Nephron (organoid): ENCODE results near the gene ARHGEF4.

ENCODE experiments used
- H3K27ac Mint-ChIP-seq, 3 experiments: 2 replicates each; pipeline ENCODE4 v1.8.0; 2020; ENCODE audit warnings: mixed read lengths in 3 of 3, mild to moderate bottlenecking in 2 of 3, moderate library complexity in 1 of 3
- H3K27me3 Mint-ChIP-seq: 2 replicates; pipeline ENCODE4 v1.8.0; 2021; ENCODE audit warnings: low read depth, mild to moderate bottlenecking, moderate library complexity, mixed read lengths
- H3K36me3 Mint-ChIP-seq: 2 replicates; pipeline ENCODE4 v1.8.0; 2020; ENCODE audit warnings: low read depth, mixed read lengths
- H3K4me1 Mint-ChIP-seq: 2 replicates; pipeline ENCODE4 v1.8.0; 2020; ENCODE audit warnings: mixed read lengths
- H3K4me3 Mint-ChIP-seq, 3 experiments: 2 replicates each; pipeline ENCODE4 v1.8.0; 2020; ENCODE audit warnings: mild to moderate bottlenecking in 3 of 3, mixed read lengths in 3 of 3, moderate library complexity in 2 of 3
- H3K9me3 Mint-ChIP-seq: 2 replicates; pipeline ENCODE4 v1.8.0; 2020; ENCODE audit warnings: mixed read lengths
- CTCF ChIP-seq, 3 experiments: fragments of 200-600 bp; sonication (generic); IDR thresholded peaks; one replicate each; pipeline ENCODE4 v1.5.0; 2021; ENCODE audit warnings: antibody characterized with exemption in 3 of 3; ENCODE audit not compliant: unreplicated experiment in 3 of 3

The ARHGEF4 gene

GRCh38 chr2:131041402-131042147 lies 204.9 kb downstream of the ARHGEF4 start:
- H3K27ac Mint-ChIP-seq, result no peak overlapping the region
- no peak overlapping the region for H3K4me3 Mint-ChIP-seq
- no peaks in the 10 kb centered on the region for H3K9me3 Mint-ChIP-seq
- H3K27me3 Mint-ChIP-seq, result no peaks in the 10 kb centered on the region
- H3K36me3 Mint-ChIP-seq, result peaks cover 1% of the 10 kb centered on the region
- no peaks in the 10 kb centered on the region for H3K4me1 Mint-ChIP-seq
- no peak for TF ChIP-seq CTCF (IDR thresholded peaks at IDR 0.05; ENCODE audit: unreplicated experiment in 3 of 3)

GRCh38 chr2:131042148-131042775 lies 205.5 kb downstream of the ARHGEF4 start:
- no peaks in the 10 kb centered on the region for H3K27me3 Mint-ChIP-seq
- H3K36me3 Mint-ChIP-seq, result peaks cover 5% of the 10 kb centered on the region
- TF ChIP-seq CTCF (IDR thresholded peaks at IDR 0.05; ENCODE audit: unreplicated experiment in 3 of 3), result no peak
- H3K9me3 Mint-ChIP-seq, result no peaks in the 10 kb centered on the region
- H3K4me3 Mint-ChIP-seq, result no peak overlapping the region
- no peak overlapping the region for H3K27ac Mint-ChIP-seq
- no peaks in the 10 kb centered on the region for H3K4me1 Mint-ChIP-seq

DNA sequence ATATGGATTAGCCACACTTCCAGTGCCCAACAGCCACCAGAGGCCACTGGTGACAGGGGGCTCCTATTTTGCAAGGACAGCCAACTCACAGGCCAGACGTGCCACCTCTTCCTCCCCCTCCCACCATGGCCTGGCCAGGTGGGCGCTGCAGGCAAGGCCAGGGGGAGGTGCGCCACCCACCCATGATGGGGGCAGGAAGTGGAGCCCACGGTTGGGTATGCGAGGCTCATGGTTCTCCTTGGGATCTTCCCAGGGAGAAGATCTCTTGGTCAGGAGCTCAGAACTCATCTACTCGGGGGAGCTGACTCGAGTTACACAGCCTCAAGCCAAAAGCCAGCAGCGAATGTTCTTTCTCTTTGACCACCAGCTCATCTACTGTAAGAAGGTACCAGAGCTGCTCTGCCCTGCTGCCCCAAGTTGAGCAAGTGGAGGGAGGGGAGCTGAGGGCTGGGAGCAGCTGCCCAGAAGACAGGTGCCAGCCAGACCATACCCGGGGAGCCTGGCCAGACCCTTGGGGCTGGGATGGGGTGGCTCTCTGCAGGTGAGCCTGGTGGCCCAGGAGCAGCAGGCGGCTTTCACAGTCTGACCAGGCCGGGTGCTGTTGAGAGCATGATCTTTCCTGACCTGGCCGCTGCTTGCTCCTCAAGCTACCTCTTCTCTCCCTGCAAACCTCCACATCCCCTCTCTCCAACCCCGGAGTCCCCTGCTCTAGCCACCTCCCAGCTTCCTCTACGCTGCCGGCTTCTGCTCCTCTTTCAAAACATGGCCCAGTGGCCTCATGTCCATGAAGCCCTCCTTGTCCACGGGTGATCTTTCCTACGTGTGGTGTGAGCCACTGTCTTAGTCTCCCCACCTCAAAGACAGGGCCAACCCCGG lies 206.7 kb downstream of the ARHGEF4 start:
- no peak overlapping the region for H3K4me3 Mint-ChIP-seq
- no peaks in the 10 kb centered on the region for H3K9me3 Mint-ChIP-seq
- TF ChIP-seq CTCF (IDR thresholded peaks at IDR 0.05; ENCODE audit: unreplicated experiment in 3 of 3), result no peak
- H3K36me3 Mint-ChIP-seq, result peaks cover 11% of the 10 kb centered on the region
- H3K4me1 Mint-ChIP-seq, result no peaks in the 10 kb centered on the region
- H3K27me3 Mint-ChIP-seq, result no peaks in the 10 kb centered on the region
- H3K27ac Mint-ChIP-seq, result no peak overlapping the region

DNA sequence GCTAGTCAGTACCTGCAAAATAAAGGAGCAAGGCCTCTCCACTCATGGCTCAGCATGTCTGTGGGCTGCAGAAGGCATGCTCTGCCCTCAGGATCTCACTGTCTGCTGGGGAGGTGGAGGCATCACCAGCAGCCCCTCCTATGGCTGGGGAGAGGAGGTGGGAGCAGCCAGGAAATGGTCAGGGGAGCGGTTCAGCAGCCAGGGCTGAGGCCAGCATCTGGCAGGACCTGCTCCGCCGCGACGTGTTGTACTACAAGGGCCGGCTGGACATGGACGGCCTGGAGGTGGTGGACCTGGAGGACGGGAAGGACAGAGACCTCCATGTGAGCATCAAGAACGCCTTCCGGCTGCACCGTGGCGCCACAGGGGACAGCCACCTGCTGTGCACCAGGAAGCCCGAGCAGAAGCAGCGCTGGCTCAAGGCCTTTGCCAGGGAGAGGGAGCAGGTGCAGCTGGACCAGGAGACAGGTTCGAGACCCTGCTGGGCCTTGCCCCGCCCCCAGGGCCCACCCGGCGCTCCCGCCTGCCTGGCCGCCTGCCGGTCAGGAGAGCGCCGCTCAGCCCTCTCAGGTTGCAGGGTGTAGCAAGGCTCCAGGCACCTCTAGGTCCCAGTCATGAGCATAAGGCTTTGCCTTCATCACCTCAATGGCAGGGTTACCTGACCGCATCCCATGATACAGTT lies 207.5 kb downstream of the ARHGEF4 start:
- Mint-ChIP-seq H3K4me3 (no peak overlapping the region), H3K27me3 (no peaks in the 10 kb centered on the region), H3K4me1 (no peaks in the 10 kb centered on the region), H3K36me3 (peaks cover 18% of the 10 kb centered on the region), H3K27ac (no peak overlapping the region), H3K9me3 (no peaks in the 10 kb centered on the region)
- TF ChIP-seq CTCF (IDR thresholded peaks at IDR 0.05; ENCODE audit: unreplicated experiment in 3 of 3), result no peak

GRCh38 chr2:131044757-131045150 lies 208.0 kb downstream of the ARHGEF4 start:
- Mint-ChIP-seq H3K4me1 (no peaks in the 10 kb centered on the region), H3K36me3 (peaks cover 21% of the 10 kb centered on the region), H3K4me3 (no peak overlapping the region), H3K9me3 (no peaks in the 10 kb centered on the region), H3K27me3 (no peaks in the 10 kb centered on the region), H3K27ac (no peak overlapping the region)
- TF ChIP-seq CTCF (IDR thresholded peaks at IDR 0.05; ENCODE audit: unreplicated experiment in 3 of 3), result no peak
